Measurements from ENCODE around the gene ADORA2A.

DNA sequence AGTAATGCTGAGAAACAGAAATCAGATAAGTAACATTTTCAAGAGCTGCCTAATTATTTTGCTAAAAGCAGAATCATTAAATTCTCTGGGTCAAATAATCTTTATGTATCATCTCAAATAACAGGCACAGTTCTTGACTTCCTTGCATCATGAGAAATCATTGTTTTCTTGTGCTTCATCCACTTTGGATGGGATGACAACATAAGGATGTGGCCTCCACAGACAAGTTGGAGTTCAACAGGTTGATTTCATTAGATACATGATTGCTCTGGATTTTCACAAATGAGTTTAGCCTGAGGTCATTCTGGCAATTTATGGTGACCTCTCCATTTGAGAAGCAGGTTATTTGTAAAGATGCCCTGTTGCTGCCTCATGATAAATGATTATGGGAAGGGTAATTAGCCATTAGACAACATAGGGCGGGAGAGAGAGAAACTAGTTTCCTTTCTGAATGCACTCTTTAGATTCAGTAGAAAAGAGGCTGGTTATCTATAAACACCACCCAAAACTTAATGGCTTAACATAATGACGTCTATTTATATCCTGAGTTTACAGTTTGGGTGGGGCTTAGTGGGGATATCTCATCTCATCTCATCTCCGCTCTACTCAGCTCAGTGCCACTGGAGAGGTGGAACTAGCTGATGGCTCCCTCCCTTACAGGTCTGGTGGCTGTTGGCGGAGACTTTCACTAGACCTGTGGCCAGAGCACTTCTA lies 35.0 kb upstream of the ADORA2A start:
- TF ChIP-seq, protein P1, sequence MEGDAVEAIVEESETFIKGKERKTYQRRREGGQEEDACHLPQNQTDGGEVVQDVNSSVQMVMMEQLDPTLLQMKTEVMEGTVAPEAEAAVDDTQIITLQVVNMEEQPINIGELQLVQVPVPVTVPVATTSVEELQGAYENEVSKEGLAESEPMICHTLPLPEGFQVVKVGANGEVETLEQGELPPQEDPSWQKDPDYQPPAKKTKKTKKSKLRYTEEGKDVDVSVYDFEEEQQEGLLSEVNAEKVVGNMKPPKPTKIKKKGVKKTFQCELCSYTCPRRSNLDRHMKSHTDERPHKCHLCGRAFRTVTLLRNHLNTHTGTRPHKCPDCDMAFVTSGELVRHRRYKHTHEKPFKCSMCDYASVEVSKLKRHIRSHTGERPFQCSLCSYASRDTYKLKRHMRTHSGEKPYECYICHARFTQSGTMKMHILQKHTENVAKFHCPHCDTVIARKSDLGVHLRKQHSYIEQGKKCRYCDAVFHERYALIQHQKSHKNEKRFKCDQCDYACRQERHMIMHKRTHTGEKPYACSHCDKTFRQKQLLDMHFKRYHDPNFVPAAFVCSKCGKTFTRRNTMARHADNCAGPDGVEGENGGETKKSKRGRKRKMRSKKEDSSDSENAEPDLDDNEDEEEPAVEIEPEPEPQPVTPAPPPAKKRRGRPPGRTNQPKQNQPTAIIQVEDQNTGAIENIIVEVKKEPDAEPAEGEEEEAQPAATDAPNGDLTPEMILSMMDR (IDR thresholded peaks at IDR 0.05) = no peak
- no peak for TF ChIP-seq POLR2A (IDR thresholded peaks at IDR 0.05)

Data from breast epithelium (tissue), 3 donors.